Measurements from ENCODE around the gene BTBD6. TPM values are rescaled to one million over a fixed set of nuclear protein-coding genes. Genes with fewer than 3 reads are reported as not detected.

Gene BTBD6
- total RNA-seq, 1 donor from 2014 or later: 20.3 TPM

GRCh38 chr14:105210266-105211025 is 37.9 kb upstream of the BTBD6 start:
- DNase-seq (ENCODE audit: low spot score) (no peak), ATAC-seq (no peak)

- no peak for ATAC-seq
- no peak for DNase-seq (ENCODE audit: low spot score)
These were observed 37.1 kb upstream of the BTBD6 start for GRCh38 chr14:105211086-105211757.

GRCh38 chr14:105211758-105212089 is 36.6 kb upstream of the BTBD6 start:
- ATAC-seq: no peak
- DNase-seq (ENCODE audit: low spot score): no peak

- DNase-seq (ENCODE audit: low spot score): no peak
- ATAC-seq: no peak
These were observed 35.6 kb upstream of the BTBD6 start for GRCh38 chr14:105212541-105213300.

- no peak for ATAC-seq
- DNase-seq (ENCODE audit: low spot score): no peak
These were observed 35.0 kb upstream of the BTBD6 start for GRCh38 chr14:105213361-105213760.

- ATAC-seq: no peak
These were observed 33.9 kb upstream of the BTBD6 start for GRCh38 chr14:105214324-105214915.

GRCh38 chr14:105215602-105216001 is 32.7 kb upstream of the BTBD6 start:
- no peak for ATAC-seq
- no peak for DNase-seq (ENCODE audit: low spot score)

More at GRCh38 chr14:105214324-105214915, 33.9 kb upstream of the BTBD6 start:
- DNase-seq (ENCODE audit: low spot score): no peak

GRCh38 chr14:105216490-105217247 is 31.7 kb upstream of the BTBD6 start:
- no peak for DNase-seq (ENCODE audit: low spot score)
- ATAC-seq: no peak

- ATAC-seq (no peak), DNase-seq (ENCODE audit: low spot score) (no peak)
These were observed 30.6 kb upstream of the BTBD6 start for GRCh38 chr14:105217774-105218173.

GRCh38 chr14:105218611-105219010 is 29.7 kb upstream of the BTBD6 start:
- DNase-seq (ENCODE audit: low spot score) (no peak), ATAC-seq (no peak)

- no peak for DNase-seq (ENCODE audit: low spot score)
- ATAC-seq: no peak
These were observed 29.2 kb upstream of the BTBD6 start for GRCh38 chr14:105219043-105219612.

GRCh38 chr14:105219753-105220152 is 28.6 kb upstream of the BTBD6 start:
- DNase-seq (ENCODE audit: low spot score): no peak

GRCh38 chr14:105220699-105221597 is 27.4 kb upstream of the BTBD6 start:
- ATAC-seq (peak; percentile 86), DNase-seq (ENCODE audit: low spot score) (peak; percentile 72)

More at GRCh38 chr14:105219753-105220152, 28.6 kb upstream of the BTBD6 start:
- ATAC-seq: no peak

- DNase-seq (ENCODE audit: low spot score) (no peak), ATAC-seq (no peak)
These were observed 26.6 kb upstream of the BTBD6 start for GRCh38 chr14:105221598-105222178.

- ATAC-seq: no peak
- no peak for DNase-seq (ENCODE audit: low spot score)
These were observed 25.1 kb upstream of the BTBD6 start for GRCh38 chr14:105223260-105223659.

- DNase-seq (ENCODE audit: low spot score) (no peak), ATAC-seq (peak; percentile 65)
These were observed 24.4 kb upstream of the BTBD6 start for GRCh38 chr14:105223770-105224544.

- DNase-seq (ENCODE audit: low spot score) (no peak), ATAC-seq (no peak)
These were observed 23.3 kb upstream of the BTBD6 start for GRCh38 chr14:105224845-105225570.

Data from left lobe of liver (tissue), 2 donors.